H1 (cell line): ENCODE data around the gene PIK3CA. TPM values are rescaled to one million over a fixed set of nuclear protein-coding genes. Genes with fewer than 3 reads are reported as not detected.

Experiments
- CTCF ChIA-PET: fragments of 300-600 bp; sonication (Branson Sonifier 250); formaldehyde crosslinking; loops from one replicate; lab custom pipeline; 2021; ENCODE audit not compliant: partially characterized antibody; lab: Charles Lee
- POLR2A ChIA-PET: fragments of 300-600 bp; sonication (Branson Sonifier 250); formaldehyde crosslinking; loops from one replicate; lab custom pipeline; 2021; ENCODE audit warnings: inconsistent platforms; ENCODE audit not compliant: partially characterized antibody; lab: Charles Lee
- DNase-seq, 2 experiments: peaks; one replicate each; pipeline versions ENCODE4 v3.0.0 to v3.0.0-alpha.2; 2010 to 2022; ENCODE audit warnings: low spot score in 2 of 2, low read depth in 1 of 2, mixed read lengths in 1 of 2
- FAIRE-seq: peaks from 2 replicates; lab custom pipeline; 2011; peaks lifted over from hg19 to GRCh38; lab: Jason Lieb, UNC
- H2AFZ ChIP-seq: 2 replicates; pipeline ENCODE4 v1.8.1; 2012; ENCODE audit warnings: low read length, inconsistent platforms
- H2AK5ac ChIP-seq: 2 replicates; pipeline ENCODE4 v1.6.1; 2013; ENCODE audit warnings: low read depth, low read length
- H2BK120ac ChIP-seq: replicated peaks from 2 replicates; pipeline ENCODE3; 2013; ENCODE audit warnings: low read depth, low read length, inconsistent platforms
- H2BK12ac ChIP-seq: 2 replicates; pipeline ENCODE4 v1.6.1; 2013; ENCODE audit warnings: low read depth, low read length
- H2BK15ac ChIP-seq: 2 replicates; pipeline ENCODE4 v1.6.1; 2013; ENCODE audit warnings: low read length
- H2BK20ac ChIP-seq: 2 replicates; pipeline ENCODE4 v1.6.1; 2013; ENCODE audit warnings: low read length
- H2BK5ac ChIP-seq: 2 replicates; pipeline ENCODE4 v1.6.1; 2013; ENCODE audit warnings: low read depth, low read length
- H3K14ac ChIP-seq: 2 replicates; pipeline ENCODE4 v1.6.1; 2013; ENCODE audit warnings: inconsistent platforms; ENCODE audit not compliant: insufficient read length
- H3K18ac ChIP-seq: 2 replicates; pipeline ENCODE4 v1.6.1; 2013; ENCODE audit warnings: low read length; ENCODE audit errors: extremely low read depth
- H3K23ac ChIP-seq: 2 replicates; pipeline ENCODE4 v1.6.1; 2013; ENCODE audit warnings: inconsistent platforms; ENCODE audit not compliant: insufficient read length
- H3K23me2 ChIP-seq: 2 replicates; pipeline ENCODE4 v1.6.1; 2013; ENCODE audit warnings: low read depth, low read length
- H3K27ac ChIP-seq: 2 replicates; pipeline ENCODE4 v1.6.1; 2011; ENCODE audit warnings: low read depth, low read length, inconsistent platforms
- H3K27me3 ChIP-seq, 4 experiments: replicated peaks in 1 of 4; 1 replicate in 1 of 4; 2 replicates in 3 of 4; pipeline versions ENCODE4 v1.6.1 to v1.8.1; 2011 to 2013; ENCODE audit warnings: low read length in 3 of 4, mild to moderate bottlenecking in 3 of 4, inconsistent platforms in 2 of 4, mixed read lengths in 2 of 4, moderate library complexity in 1 of 4; ENCODE audit not compliant: control insufficient read depth in 3 of 4, insufficient read depth in 3 of 4; ENCODE audit errors: extremely low read depth in 1 of 4
- H3K36me3 ChIP-seq, 4 experiments: 2 replicates each; pipeline versions ENCODE4 v1.6.1 to v1.8.1; 2011 to 2013; ENCODE audit warnings: mild to moderate bottlenecking in 4 of 4, low read length in 3 of 4, moderate library complexity in 2 of 4, control low read depth in 1 of 4, inconsistent platforms in 1 of 4; ENCODE audit not compliant: insufficient read depth in 4 of 4, control insufficient read depth in 2 of 4
- H3K4ac ChIP-seq: replicated peaks from 2 replicates; pipeline ENCODE3; 2013; ENCODE audit warnings: low read length, low read depth, mixed read lengths, inconsistent platforms; ENCODE audit not compliant: insufficient read length
- H3K4me1 ChIP-seq, 4 experiments: replicated peaks in 1 of 4; 1 replicate in 1 of 4; 2 replicates in 3 of 4; pipeline versions ENCODE4 v1.6.1 to v1.8.1; 2011 to 2013; ENCODE audit warnings: low read length in 3 of 4, inconsistent platforms in 2 of 4, mixed read lengths in 1 of 4; ENCODE audit not compliant: insufficient read depth in 4 of 4, control insufficient read depth in 3 of 4
- H3K4me2 ChIP-seq, 2 experiments: 2 replicates each; pipeline versions ENCODE4 v1.6.1 to v1.8.1; 2011 to 2013; ENCODE audit warnings: low read depth in 2 of 2, low read length in 2 of 2, control low read depth in 1 of 2, inconsistent platforms in 1 of 2, mild to moderate bottlenecking in 1 of 2; ENCODE audit not compliant: insufficient read depth in 1 of 2
- H3K4me3 ChIP-seq, 4 experiments: fragments of 200-600, 300-600 bp in 1 of 4; sonication (generic), shearing (Covaris generic), sonication (Bioruptor Twin) in 1 of 4; 2 replicates each; pipeline versions ENCODE4 v1.5.1 to v1.8.1; 2011 to 2016; ENCODE audit warnings: low read length in 4 of 4, low read depth in 3 of 4, control low read depth in 2 of 4, inconsistent platforms in 2 of 4, mild to moderate bottlenecking in 2 of 4, mixed read lengths in 1 of 4, moderate library complexity in 1 of 4; ENCODE audit not compliant: insufficient read depth in 2 of 4; ENCODE audit errors: extremely low read depth in 1 of 4
- H3K56ac ChIP-seq: replicated peaks from 2 replicates; pipeline ENCODE3; 2013; ENCODE audit warnings: low read depth, mild to moderate bottlenecking, mixed read lengths, low read length, inconsistent platforms; ENCODE audit not compliant: insufficient read length
- H3K79me1 ChIP-seq: 2 replicates; pipeline ENCODE4 v1.6.1; 2013; ENCODE audit warnings: low read depth, low read length, control low read depth
- H3K79me2 ChIP-seq, 2 experiments: 2 replicates each; pipeline versions ENCODE4 v1.6.1 to v1.8.1; 2012 to 2013; ENCODE audit warnings: low read length in 2 of 2, mild to moderate bottlenecking in 2 of 2, inconsistent platforms in 1 of 2; ENCODE audit not compliant: insufficient read depth in 2 of 2, control insufficient read depth in 1 of 2
- H3K9ac ChIP-seq, 4 experiments: replicated peaks in 1 of 4; 1 replicate in 1 of 4; 2 replicates in 3 of 4; pipeline versions ENCODE4 v1.6.1 to v1.8.1; 2011 to 2013; ENCODE audit warnings: low read depth in 3 of 4, low read length in 3 of 4, control low read depth in 2 of 4, mild to moderate bottlenecking in 2 of 4, moderate library complexity in 2 of 4, inconsistent platforms in 1 of 4; ENCODE audit errors: extremely low read depth in 1 of 4
- H3K9me3 ChIP-seq, 2 experiments: 2 replicates each; pipeline versions ENCODE4 v1.6.1 to v1.8.1; 2012 to 2013; ENCODE audit warnings: mild to moderate bottlenecking in 2 of 2, moderate library complexity in 2 of 2, control low read depth in 1 of 2, inconsistent platforms in 1 of 2, low read depth in 1 of 2, low read length in 1 of 2, mixed read lengths in 1 of 2; ENCODE audit not compliant: insufficient read depth in 2 of 2
- H4K20me1 ChIP-seq, 2 experiments: replicated peaks in 1 of 2; 2 replicates each; pipeline versions ENCODE3 to v1.8.1; 2011 to 2013; ENCODE audit warnings: inconsistent platforms in 2 of 2, low read length in 2 of 2, mild to moderate bottlenecking in 1 of 2; ENCODE audit not compliant: insufficient read depth in 2 of 2, control insufficient read depth in 1 of 2
- H4K5ac ChIP-seq: 2 replicates; pipeline ENCODE4 v1.6.1; 2013; ENCODE audit warnings: low read length, low read depth, mixed read lengths, inconsistent platforms; ENCODE audit not compliant: insufficient read length
- H4K8ac ChIP-seq: 2 replicates; pipeline ENCODE4 v1.8.0; 2013; ENCODE audit warnings: mild to moderate bottlenecking, moderate library complexity, low read length, inconsistent platforms; ENCODE audit not compliant: insufficient read depth; ENCODE audit errors: extremely low read depth
- H4K91ac ChIP-seq: replicated peaks from 2 replicates; pipeline ENCODE3; 2013; ENCODE audit warnings: low read length, mixed read lengths, inconsistent platforms; ENCODE audit not compliant: insufficient read length
- ATF2 ChIP-seq: IDR thresholded peaks from 2 replicates; pipeline ENCODE4 v1.6.1; 2012; ENCODE audit warnings: low read length, inconsistent platforms
- MAFK ChIP-seq: IDR thresholded peaks from 2 replicates; pipeline ENCODE4 v1.6.1; 2012; ENCODE audit warnings: low read depth, mild to moderate bottlenecking, improper control_type of control experiment, low read length
- WGBS, 2 experiments: shearing (Covaris generic) in 1 of 2; methylation state at CpG; one replicate each; pipeline versions ENCODE4 v1.1.6 to v1.1.7; 2013 to 2015; ENCODE audit warnings: low lambda C conversion rate in 2 of 2, mixed read lengths in 2 of 2, inconsistent platforms in 1 of 2, low coverage in 1 of 2, missing lambda C conversion rate in 1 of 2; ENCODE audit not compliant: insufficient replicate concordance in 2 of 2, insufficient coverage in 1 of 2, insufficient read length in 1 of 2; ENCODE audit errors: extremely low coverage in 1 of 2, missing lambda C conversion rate in 1 of 2; 5-methylcytosine and 5-hydroxymethylcytosine counted together
- polyA plus RNA-seq, 7 experiments: library from polyadenylated mRNA; depleted of rRNA in 3 of 7; stranded (reverse) in 5 of 7; unstranded in 2 of 7; fragments of >200 nt in 5 of 7; fragments of 200-250 nt in 2 of 7; gene quantifications; 1 replicate in 5 of 7; 2 replicates in 1 of 7; 4 replicates in 1 of 7; pipeline versions ENCODE4 v1.2.1 to v1.2.3, GENCODE V29; 2011 to 2013; ENCODE audit warnings: missing spikeins in 2 of 7, mixed read lengths in 2 of 7
- total RNA-seq: library from RNA; stranded (reverse); fragmentation: NEBNext Ultra II Directional; extraction: Animal tissue kit (Norgen Biotek cat#: 25700); gene quantifications from 2 replicates; pipeline ENCODE4 v1.2.1, GENCODE V29; 2021

PIK3CA gene
- total and polyA plus RNA-seq, 2 of the 8 experiments (the other 6 are each of a cell fraction or from before 2014, with no cell fraction given), result 1.6 to 11.3 TPM

GRCh38 chr3:179286331-179286730, 138.2 kb downstream of the PIK3CA start:
- H4K91ac ChIP-seq, result no peak overlapping the region
- H2BK120ac ChIP-seq, result no peak overlapping the region
- H2AFZ ChIP-seq, result 0 out of 2 replicates have a peak overlapping the region, but pooled peaks have one; percentile 35
- H3K4me1 ChIP-seq, result no peaks in the 10 kb centered on the region
- H3K23me2 ChIP-seq, result no peaks in the 10 kb centered on the region
- H3K79me2 ChIP-seq, result no peaks in the 10 kb centered on the region
- no peak overlapping the region for H3K9ac ChIP-seq
- H3K4me3 ChIP-seq, result no peak overlapping the region
- no peaks in the 10 kb centered on the region for H3K79me1 ChIP-seq
- H3K56ac ChIP-seq, result no peak overlapping the region
- H3K4me2 ChIP-seq, result no peak overlapping the region
- no peak overlapping the region for H3K4ac ChIP-seq
- no peak overlapping the region for H2AK5ac ChIP-seq
- CTCF ChIA-PET, result interaction anchor here (0.6 to 1.5 kb wide), 3 partner anchors 190 to 1442 kb away, joined by 3 read pairs; no protein-coding TSS in a partner anchor
- H3K18ac ChIP-seq, result no peak overlapping the region
- no peaks in the 10 kb centered on the region for H3K36me3 ChIP-seq
- no peaks in the 10 kb centered on the region for H3K27me3 ChIP-seq
- H2BK12ac ChIP-seq, result no peak overlapping the region
- 81% methylated on average over 5 of the region's 6 CpGs; no CpG with 5 or more reads in 1 of the 2 experiments for WGBS, 2 experiments
- POLR2A ChIA-PET, result no interaction called here
- H4K8ac ChIP-seq, result no peak overlapping the region
- H4K20me1 ChIP-seq, result no peaks in the 10 kb centered on the region
- H3K27ac ChIP-seq, result no peak overlapping the region
- no peak overlapping the region for H4K5ac ChIP-seq
- peaks cover 0 to 2% of the 10 kb centered on the region in 2 experiments; a peak in 1 of 4 replicates for H3K9me3 ChIP-seq
- H2BK20ac ChIP-seq, result no peak overlapping the region
- H2BK15ac ChIP-seq, result no peak overlapping the region
- DNase-seq, result no peak
- no peak overlapping the region for H2BK5ac ChIP-seq
- no peak for FAIRE-seq
- H3K23ac ChIP-seq, result no peak overlapping the region
- H3K14ac ChIP-seq, result no peak overlapping the region
- TF ChIP-seq MAFK (no peak), ATF2 (no peak)
